ENCODE measurements around the gene DKK3.

Gene DKK3

DNA sequence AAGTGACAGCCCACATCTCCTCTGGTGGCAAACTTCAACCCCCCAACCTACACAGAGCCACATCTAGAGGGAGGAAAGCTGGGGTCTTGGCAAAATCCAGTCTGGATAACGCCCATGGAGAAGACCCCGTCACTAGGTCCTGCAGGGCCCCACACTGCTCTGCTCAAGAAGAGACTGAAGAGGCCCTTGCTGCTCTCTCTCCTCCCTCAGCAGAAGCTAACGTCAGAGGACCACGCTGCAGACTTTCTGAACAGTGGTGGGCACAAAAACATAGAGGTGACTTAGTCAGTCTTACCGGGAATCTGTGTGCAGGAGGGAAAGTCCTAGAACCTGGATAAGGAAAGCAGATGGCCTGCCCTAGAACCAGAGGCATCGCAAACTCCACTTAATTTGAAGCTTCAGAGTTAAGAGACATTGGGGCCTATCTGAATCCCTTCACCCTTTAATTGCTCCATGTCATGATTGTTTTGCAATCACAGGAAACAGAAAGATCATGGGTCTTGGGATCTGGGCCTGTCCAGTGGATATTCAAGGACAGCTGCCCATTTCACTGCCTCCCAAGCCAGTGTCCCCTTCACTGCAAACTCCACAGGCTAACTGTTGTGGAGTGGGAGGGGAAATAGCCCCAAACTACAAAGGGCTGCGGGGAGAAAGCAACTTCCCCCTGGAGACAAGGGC, 1.7 kb downstream of the DKK3 start:
- peak; percentile 31 for FAIRE-seq
- DNase-seq (ENCODE audit: insufficient read length, low spot score) = no peak

DNA sequence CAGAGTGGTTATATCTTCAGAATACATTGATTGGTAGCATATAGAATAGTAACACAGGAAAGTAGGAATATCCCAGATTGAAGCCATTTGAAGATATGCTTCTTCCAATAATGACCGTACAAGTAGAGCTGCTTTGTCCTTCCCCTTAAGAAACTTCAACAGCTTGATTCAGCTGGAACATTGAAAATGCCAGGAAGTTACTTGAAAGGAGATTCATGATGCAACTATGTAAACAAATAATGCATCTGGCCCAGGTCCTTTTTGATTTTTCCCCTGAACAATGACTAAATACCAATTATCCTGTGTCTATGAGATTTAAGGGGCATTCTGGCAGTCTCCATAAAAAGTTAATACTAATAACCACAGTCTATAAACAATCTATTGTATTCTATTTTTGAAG, 3.0 kb downstream of the DKK3 start:
- DNase-seq (ENCODE audit: insufficient read length, low spot score) (no peak), FAIRE-seq (no peak)

GRCh38 chr11:12005061-12005460, 3.4 kb downstream of the DKK3 start:
- DNase-seq (ENCODE audit: insufficient read length, low spot score) (no peak), FAIRE-seq (no peak)

DNA sequence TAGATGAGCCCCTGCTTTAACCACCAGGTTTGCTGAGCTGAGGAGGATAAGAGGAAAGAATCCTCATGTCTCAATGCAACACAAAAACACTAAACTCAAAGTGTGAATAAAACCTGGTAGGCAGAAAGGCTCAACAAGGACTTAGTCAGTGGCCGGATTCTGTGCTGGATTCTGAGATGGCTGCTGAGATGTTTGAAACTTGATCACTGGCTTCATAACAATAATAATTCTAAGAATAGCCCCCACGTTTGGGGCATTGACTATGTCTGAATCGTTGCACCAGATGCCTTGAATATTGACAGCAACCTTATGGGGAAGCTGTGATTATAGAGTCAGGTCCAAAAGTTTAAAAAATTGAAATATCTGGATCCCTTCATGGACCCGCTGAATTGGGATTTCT, 4.6 kb downstream of the DKK3 start:
- no peak for FAIRE-seq
- DNase-seq (ENCODE audit: insufficient read length, low spot score) = no peak

DNA sequence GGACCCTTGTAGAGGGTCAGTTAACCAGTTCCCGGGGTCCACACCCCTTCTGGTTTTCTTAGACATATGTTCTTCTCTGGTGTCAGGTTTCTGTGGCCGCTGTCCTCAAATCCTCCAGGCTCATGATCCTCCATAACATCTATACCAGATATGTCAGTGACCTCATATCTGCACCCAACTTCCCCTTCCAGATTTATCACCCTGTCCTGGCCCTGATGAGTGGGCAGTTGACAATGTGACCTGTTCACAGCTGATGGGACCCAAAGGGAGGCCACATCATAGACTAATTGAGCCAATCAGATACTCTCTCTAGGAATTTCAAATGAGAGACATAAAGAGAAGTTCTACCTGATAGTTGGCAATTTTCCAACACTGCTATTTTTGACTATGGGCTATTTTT, 5.1 kb downstream of the DKK3 start:
- FAIRE-seq (no peak), DNase-seq (ENCODE audit: insufficient read length, low spot score) (no peak)

GRCh38 chr11:12001186-12001585, 7.2 kb downstream of the DKK3 start:
- no peak for FAIRE-seq
- DNase-seq (ENCODE audit: insufficient read length, low spot score) = no peak

DNA sequence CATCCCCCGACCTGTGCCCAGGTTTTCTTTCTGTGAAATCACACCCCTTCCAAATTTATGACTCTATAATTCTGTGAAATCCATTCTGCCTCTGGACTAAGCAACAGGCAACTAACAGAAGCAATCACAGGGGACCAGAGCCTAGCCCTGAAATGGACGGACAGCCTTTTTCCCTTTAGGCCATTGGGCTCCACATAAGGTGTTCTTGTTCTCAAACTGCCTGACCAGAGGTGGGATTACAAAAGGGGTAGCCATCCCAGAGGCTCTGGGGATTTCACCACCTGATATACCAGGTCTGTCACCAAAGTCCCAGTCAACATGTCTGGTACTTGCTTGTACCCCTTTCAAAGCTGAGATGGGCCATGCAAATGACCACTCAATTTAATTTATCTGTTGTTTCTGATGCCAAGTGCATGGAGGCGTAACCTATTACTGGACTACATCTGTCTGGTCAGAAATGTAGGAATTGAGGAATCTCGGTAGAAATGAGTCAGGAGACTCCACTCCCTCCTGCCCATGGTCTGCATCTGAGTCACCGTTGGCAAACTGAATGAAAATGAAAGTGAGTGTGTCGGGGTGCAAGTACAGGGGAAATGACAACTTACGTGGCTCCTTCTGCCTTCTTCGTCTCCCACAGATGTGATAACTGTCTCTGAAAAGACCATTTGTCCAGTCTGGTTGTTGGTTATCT, 10.2 kb downstream of the DKK3 start:
- FAIRE-seq (peak; percentile 89), DNase-seq (ENCODE audit: insufficient read length, low spot score) (peak; percentile 79)

DNA sequence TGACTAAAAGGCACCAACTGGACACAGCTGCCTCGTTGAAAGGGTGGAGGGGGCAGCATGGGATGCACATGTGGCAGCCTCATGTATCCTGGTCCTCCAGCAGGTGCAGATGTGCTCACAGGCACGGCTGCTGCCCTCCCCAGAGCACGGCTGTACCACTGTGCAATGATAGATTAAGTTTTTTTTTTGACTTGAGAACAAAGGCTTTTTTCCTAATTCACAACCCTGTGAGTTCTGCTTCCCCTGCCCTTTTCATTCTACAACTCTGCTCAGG, 11.4 kb downstream of the DKK3 start:
- DNase-seq (ENCODE audit: insufficient read length, low spot score) (no peak), FAIRE-seq (no peak)

DNA sequence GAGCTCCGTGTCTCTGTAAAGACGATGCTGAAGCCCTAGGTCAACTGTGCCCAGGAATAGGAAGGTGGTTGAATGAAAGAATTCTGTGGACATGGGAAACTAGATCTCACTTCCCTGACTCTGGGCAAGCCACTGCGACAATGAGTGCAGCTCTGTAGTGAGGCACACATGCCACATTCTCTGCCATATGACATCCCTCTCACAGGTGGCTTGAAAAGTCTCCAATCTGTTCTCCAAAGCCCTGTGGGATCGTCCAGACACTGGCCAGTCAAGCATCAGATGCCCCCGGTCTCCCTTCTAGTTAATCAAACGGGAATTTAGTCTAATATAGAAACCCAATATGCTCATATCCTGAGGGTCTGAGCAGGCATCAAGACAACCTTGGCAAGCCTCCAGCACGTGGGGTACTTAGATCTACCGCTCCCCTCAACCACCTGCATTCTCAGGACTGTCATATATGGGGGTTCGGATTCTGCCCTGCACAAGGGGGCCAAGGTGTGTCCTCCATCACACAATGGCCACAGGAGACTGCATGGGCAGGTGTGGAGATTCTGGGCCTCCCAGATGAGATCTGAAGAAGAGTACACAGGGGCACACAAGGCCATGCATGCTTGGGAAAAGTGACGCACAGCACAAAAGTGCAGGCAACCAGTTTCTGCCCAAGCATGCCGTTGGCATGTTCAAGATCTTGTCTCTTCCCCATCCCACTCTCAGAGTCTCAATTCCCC, 11.9 kb downstream of the DKK3 start:
- no peak for FAIRE-seq
- no peak for DNase-seq (ENCODE audit: insufficient read length, low spot score)

DNA sequence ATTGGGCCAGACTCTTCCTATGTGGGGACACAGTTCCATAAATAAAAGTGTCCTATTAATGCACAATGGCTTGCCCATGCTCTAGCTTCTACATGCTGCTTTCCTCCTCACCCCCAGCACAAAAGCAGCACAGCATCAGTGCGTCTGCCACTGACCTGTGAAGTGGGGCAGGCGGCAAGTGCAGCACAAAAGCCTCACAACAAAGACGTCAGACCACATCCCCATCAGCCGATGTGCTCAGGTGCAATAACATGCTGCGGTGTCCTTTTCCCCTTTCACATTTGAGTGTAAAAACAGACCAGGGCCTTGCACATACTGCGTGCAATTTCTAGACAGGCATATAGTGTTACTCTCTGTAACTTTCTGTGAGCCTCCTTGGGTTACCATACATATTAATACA, 12.8 kb downstream of the DKK3 start:
- FAIRE-seq = no peak
- no peak for DNase-seq (ENCODE audit: insufficient read length, low spot score)

DNA sequence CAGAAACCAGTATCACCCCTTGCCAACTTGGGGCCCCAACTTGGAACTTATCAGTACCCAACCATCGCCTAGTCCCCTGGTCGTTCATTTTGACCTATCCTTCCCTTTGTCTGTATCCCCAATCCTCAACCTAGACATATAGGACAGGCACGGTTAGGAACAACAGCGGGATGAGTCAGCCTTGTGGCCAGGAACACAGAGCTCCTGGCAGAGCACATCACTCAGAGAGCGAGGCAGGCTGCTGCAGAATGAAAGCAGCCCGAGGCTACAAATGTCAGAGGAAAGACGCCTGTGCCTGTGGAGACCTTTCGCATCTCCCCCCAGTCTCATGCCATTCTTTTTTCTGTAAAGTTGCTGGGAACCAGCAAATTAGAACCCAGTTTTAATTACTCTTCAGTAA, 14.6 kb downstream of the DKK3 start:
- DNase-seq (ENCODE audit: insufficient read length, low spot score) (peak; percentile 77), FAIRE-seq (peak; percentile 86)

- FAIRE-seq = no peak
- no peak for DNase-seq (ENCODE audit: insufficient read length, low spot score)
These were observed 15.9 kb downstream of the DKK3 start for GRCh38 chr11:11992257-11993212.

GRCh38 chr11:11989774-11990744, 18.4 kb downstream of the DKK3 start:
- no peak for FAIRE-seq

GRCh38 chr11:11988681-11989261, 19.7 kb downstream of the DKK3 start:
- DNase-seq (ENCODE audit: insufficient read length, low spot score) (no peak), FAIRE-seq (no peak)

More at GRCh38 chr11:11989774-11990744, 18.4 kb downstream of the DKK3 start:
- DNase-seq (ENCODE audit: insufficient read length, low spot score) = no peak

DNA sequence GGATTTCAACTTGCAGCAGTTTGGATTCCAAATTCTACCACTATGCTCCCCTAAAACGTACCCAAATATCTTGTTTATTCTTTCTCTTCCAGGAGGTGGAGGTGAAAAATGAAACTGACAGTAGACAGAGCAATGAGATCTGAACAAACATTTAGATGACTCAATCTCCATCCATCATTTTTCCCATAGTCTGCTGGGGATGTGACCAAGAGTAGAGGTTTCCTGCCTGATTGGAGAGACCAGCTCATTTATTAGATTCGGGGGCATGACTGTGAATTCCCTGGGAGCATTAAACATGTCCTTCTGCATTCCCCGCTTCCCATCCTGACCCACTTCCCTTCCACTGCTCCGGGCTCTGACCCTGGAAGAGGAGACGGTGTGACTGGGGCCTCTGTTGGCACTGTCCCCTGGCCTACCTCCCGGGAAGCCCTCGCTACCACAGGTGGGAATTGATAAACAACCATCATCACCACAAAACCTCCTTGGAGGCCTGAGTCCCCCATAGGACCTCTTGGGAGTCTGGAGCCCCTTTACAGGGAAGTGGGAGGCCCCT, 20.3 kb downstream of the DKK3 start:
- no peak for FAIRE-seq
- no peak for DNase-seq (ENCODE audit: insufficient read length, low spot score)

DNA sequence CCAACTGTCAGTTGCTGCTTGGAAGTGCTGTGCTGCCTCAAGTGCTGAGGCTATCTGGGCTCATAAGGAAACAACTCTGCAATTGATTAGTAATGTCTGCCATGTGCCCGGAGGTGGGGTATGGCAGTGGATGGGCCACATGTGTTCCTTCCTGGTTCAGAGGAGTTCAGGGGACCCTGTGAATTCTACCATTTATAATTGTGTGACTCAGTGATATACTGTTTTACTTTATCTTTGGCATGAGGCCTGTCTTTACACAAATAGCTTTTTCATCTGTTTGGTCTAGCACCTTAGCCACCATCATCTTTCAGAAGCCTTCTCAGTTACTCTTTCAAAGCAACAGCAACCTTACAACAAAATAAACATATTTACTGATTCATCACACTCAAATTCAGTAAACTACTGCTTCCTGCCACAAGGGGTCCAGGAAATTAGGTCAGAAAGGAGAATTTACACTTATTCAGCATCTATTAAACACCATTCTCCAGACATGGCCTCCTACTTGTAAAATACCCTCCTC, 20.9 kb downstream of the DKK3 start:
- DNase-seq (ENCODE audit: insufficient read length, low spot score) (no peak), FAIRE-seq (no peak)

- DNase-seq (ENCODE audit: insufficient read length, low spot score) (no peak), FAIRE-seq (no peak)
These were observed 22.2 kb downstream of the DKK3 start for GRCh38 chr11:11985954-11986949.

Measured in HTR-8/SVneo (cell line).